Activated T-cell treated with anti-CD3 and anti-CD28 coated beads for 4 hours (primary cell): ENCODE measurements around the gene PHOSPHO1.

Experiments
- DNase-seq: peaks from one replicate; pipeline ENCODE4 v3.0.0-alpha.2; 2020

PHOSPHO1 gene

GRCh38 chr17:49242813-49243212, 12.2 kb upstream of the PHOSPHO1 start:
- DNase-seq, result no peak

GRCh38 chr17:49241692-49242397, 11.3 kb upstream of the PHOSPHO1 start:
- DNase-seq, result no peak

GRCh38 chr17:49241040-49241439, 10.5 kb upstream of the PHOSPHO1 start:
- DNase-seq, result no peak

- no peak for DNase-seq
Measured at GRCh38 chr17:49240619-49241018, 10.0 kb upstream of the PHOSPHO1 start.

- no peak for DNase-seq
Measured at GRCh38 chr17:49239963-49240362, 9.4 kb upstream of the PHOSPHO1 start.

DNA sequence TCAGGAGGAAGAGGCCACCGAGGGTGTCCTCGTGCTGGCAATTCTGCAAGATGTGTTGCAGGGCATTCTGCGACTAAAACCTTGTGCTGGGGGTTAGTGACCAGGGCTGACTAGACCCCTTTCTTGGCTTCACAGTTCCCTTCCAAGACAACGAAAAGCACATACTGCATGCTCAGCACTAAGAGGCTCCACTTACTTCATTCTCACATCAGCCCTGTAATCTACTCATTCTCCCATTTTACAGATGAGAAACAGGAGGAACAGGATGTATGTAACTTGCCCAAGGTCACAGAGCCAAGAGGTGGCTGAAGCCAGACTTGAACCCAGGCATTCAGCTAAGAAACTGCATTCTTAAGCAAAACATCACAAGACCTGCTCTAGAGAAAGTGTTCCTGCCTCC, 5.3 kb upstream of the PHOSPHO1 start:
- no peak for DNase-seq

GRCh38 chr17:49234509-49235080, 4.0 kb upstream of the PHOSPHO1 start:
- DNase-seq, result no peak

GRCh38 chr17:49231563-49231894, 942 bp upstream of the PHOSPHO1 start:
- DNase-seq, result no peak

- DNase-seq, result no peak
Measured at GRCh38 chr17:49229805-49230600, 584 bp downstream of the PHOSPHO1 start.

DNA sequence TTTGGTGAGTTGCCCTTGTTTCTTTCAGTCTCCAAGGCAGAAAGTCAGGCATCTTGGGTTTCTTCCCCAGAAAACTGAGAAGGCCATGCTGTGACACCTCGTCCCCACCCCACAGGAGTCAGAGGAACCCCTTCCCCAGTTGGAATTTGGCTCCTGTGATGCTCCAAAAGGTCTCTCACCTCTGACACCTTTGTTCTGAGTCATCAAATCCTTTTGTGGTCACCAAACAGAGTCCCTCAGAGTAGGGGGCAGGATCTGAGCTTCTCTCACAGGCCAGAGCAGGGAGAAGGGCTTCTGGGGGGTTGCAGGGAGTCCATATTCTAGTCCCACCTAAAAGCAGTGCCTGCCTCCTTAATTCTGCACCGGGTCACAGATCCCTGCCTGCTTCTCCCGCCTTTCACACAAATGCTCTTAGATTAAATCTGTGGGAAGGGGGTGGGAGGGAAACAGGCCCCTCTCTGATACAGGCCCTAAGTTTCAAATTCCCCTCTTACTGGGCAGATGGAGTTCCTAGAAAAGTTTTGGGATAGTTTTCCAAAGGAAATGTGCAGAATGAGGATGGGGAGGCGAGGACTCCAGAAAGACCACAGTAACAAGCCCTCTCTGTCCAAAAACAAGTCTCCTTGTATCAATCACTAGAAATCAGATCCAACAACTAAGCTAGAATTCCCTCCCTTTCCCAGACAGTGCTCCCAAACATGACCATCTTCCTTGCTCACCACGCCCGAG, 1.3 kb downstream of the PHOSPHO1 start:
- DNase-seq, result no peak

GRCh38 chr17:49227436-49228261, 2.9 kb downstream of the PHOSPHO1 start:
- peak; percentile 73 for DNase-seq

DNA sequence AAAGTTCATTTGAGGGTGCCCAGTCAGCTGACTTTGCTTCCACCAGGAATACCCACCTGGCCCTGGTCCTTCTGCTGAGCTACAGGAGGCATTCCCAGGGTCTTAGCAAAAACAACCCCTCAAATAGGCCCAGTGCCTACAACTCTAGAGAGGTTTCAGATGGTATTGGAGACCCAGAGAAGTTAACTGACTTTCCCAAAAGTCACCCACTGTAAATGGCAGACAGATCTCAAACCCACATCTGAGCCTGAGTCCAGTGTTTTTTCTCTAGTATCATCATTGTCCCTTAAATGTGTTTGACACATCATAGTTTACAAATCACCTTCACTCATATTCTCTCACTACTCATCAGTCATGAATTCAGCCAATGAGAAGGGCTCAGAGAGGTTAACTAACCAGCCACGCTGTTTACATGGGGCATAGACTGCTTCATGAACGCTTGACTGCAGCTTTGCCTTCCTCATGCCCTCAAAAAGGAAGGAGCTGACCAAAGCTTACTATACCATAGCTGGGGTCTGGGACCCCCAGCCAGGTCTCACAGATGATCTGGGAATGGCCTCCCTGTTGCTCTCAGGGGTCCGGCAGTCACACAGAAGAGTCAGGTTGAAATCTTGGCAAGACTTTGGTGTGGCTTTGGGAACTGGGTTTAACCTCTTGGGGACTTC, 3.7 kb downstream of the PHOSPHO1 start:
- DNase-seq, result no peak

- DNase-seq, result no peak
Measured at GRCh38 chr17:49225554-49226236, 4.9 kb downstream of the PHOSPHO1 start.

DNA sequence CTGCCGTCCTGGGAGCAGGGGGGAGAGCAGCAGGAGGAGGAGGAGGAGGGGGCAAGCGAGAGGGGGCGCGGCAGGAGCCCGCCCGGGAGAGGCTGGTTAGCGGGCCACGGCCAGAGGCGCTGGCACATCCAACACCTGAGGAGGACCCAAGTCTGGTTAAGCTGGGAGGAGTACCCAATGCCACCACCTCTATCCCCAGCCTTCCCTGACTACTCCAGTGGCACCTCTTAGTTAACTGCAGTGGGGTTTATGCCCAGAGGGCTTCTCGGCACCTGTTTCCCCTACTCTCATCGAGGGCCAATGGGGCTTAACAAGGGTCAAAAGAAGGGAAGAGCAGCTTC, 5.6 kb downstream of the PHOSPHO1 start:
- no peak for DNase-seq

DNA sequence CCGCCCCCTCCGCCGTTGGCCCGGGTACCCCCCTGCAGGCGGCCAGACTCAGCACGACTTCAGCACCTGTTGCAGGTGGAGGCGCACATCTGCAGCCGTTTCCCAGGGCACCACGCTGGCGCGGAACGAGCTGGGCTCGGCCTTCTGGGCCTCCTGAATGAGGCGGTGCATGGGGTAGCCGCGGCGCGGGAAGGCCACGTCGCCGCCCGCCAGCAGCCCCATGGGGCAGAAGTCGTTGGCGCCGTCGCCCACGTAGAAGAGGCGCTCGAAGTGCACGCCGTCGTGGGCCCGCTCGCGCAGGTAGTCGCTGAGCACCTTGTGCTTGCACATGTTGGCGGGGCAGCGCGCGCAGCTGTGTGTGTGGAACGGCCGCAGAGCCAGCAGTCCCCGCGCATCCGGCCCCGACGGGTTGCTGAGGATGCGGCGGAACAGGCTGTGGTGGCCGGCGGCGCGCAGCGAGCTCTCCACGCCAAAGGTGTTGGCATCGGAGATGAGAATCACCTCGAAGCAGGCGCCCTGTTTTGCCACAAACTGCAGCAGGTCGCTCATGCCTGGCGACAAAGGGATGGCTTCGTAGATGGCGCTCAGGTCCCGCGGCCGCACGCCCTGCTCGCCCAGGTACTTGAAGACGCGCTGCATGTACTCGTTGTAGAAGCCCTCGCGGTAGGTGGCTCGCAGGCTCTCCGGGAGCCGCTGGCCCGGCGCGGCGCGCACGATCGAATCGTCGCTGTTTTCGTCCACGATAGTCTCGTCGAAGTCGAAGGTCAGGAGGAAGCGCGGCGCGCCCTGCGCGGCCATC, 6.2 kb downstream of the PHOSPHO1 start:
- no peak for DNase-seq

GRCh38 chr17:49223517-49224197, 6.9 kb downstream of the PHOSPHO1 start:
- DNase-seq, result peak; percentile 63

DNA sequence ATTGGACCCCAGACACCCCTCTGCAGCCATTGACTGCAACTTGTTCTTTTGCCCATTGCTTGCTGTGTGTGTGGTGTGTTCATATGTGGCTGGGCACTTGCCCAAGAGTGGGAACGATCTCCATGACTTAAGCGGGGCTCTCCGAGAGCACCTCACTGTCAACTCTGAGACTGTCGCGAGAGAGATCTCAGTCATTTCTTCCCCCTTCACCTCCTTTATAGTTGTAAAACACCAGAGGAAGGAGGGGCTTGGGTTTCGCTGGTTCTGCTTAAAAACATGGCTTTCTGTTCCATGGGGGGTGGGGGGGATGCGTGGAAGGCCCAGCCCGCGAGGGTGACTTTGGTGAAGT, 7.4 kb downstream of the PHOSPHO1 start:
- no peak for DNase-seq

DNA sequence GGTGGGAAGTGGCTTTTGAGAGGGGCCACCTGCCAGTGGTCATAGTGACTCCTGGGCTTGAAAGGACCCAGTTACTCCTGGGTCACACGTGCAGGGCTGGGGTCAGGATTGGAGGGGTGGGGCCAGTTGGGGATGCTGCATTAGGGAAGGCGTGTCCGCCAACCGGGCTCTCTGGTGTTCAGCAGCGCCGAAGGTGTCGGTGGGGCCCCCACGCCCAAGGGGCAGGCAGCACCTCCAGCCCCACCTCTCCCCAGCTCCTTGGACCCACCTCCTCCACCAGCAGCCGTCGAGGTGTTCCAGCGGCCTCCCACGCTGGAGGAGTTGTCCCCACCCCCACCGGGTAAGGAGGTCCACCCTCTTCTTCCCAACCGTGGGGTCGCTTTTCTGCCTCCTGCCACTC, 10.6 kb downstream of the PHOSPHO1 start:
- DNase-seq, result no peak

- no peak for DNase-seq
Measured at GRCh38 chr17:49218941-49219913, 11.4 kb downstream of the PHOSPHO1 start.
